GM12891 (cell line): Measurements from ENCODE around the gene SUPT16H.

Source experiments
- PAX5 ChIP-seq: IDR thresholded peaks from 2 replicates; pipeline ENCODE4 v1.6.1; 2011; ENCODE audit warnings: low read length, moderate library complexity, mild to moderate bottlenecking; ENCODE audit not compliant: insufficient read depth, severe bottlenecking
- POLR2A ChIP-seq: IDR thresholded peaks from 2 replicates; pipeline ENCODE4 v1.6.1; 2011; ENCODE audit warnings: low read depth, low read length, control low read depth
- POLR2AphosphoS5 ChIP-seq: IDR thresholded peaks from 2 replicates; pipeline ENCODE4 v1.6.1; 2011; ENCODE audit warnings: low read depth, low read length, control low read depth
- POU2F2 ChIP-seq: IDR thresholded peaks from 2 replicates; pipeline ENCODE4 v1.6.1; 2011; ENCODE audit warnings: low read depth, mild to moderate bottlenecking, control low read depth, low read length, moderate library complexity
- SPI1 ChIP-seq: IDR thresholded peaks from 2 replicates; pipeline ENCODE4 v1.6.1; 2011; ENCODE audit warnings: low read depth, low read length, control low read depth
- TAF1 ChIP-seq: IDR thresholded peaks from 2 replicates; pipeline ENCODE4 v1.6.1; 2011; ENCODE audit warnings: low read depth, low read length, control low read depth

DNA sequence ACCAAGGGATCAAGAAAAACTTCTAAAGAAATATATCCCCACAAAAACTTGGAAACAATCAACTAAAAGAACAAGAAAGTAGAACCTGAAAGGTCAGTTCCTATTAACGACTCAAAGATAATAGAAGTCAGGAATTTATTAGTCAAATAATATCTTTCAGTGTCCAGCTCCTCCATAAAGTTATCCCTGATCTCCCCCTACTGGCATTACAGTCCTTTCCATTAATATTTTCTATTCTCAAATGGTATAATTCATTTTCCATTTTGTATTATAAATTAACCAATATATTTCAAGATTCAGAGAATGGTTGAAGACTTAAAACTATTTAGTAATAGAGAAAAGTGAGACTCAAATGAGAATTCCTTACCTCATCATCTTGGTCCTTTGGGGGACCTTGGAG is 11.6 kb upstream of the SUPT16H start:
- TF ChIP-seq TAF1: no peak
- no peak for TF ChIP-seq POLR2AphosphoS5
- TF ChIP-seq POU2F2: no peak
- TF ChIP-seq POLR2A: no peak
- TF ChIP-seq SPI1: no peak
- TF ChIP-seq PAX5: no peak
